HG03521 (cell line): Measurements from ENCODE around the gene RUVBL2.
A peak's percentile ranks its signal among the peaks of the same experiment; 100 is the strongest.

ENCODE experiments used
- ATAC-seq: cut with Tn5 transposase; IDR thresholded peaks from one replicate; pipeline ENCODE4 v1.9.1; 2021; ENCODE audit warnings: mild to moderate bottlenecking, moderate library complexity; ENCODE audit not compliant: unreplicated experiment

Gene RUVBL2

GRCh38 chr19:48963371-48964204 is 30.1 kb upstream of the RUVBL2 start:
- no peak for ATAC-seq

DNA sequence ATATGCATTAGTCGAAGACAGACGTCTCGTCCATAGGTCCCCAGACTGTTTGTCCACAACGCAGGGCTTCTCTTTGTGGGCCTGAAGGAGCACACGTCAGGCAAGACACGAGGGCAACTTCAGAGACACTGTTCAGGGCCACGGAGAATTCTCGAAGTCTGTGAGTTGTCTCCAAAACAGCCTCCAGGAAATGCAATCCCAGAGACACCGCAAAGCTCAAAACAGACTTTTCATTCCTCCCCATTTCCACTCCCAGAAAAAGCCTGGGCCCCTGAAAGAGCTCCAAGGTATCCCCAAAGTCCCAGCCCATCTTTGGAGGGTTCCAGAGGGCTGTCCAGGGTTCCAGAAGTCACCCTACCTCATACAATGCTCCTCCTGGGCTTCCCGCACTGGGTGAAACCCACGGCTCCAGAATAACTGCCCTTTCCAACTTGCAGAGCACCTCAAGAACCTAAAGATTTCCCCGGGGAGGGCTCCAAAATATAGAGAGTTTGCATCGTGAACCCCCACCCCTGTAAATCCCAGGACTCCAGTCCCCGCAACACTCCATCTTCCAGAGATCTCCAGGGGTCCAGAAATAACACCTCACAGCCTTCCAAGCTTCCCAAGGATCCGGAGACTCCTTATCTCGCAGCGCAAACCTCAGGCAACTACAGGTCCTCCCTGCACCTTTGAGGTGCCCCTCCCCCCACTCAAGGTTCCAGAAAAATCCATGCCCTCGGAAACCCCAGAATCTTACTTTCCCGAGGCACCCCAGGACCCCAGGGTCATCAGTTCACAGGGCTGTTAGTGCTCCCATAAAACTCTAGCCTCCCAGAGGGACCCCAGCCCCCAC is 29.3 kb upstream of the RUVBL2 start:
- ATAC-seq = no peak

- ATAC-seq = peak; percentile 55
These were observed 28.5 kb upstream of the RUVBL2 start, which contains the start of gene FTL for GRCh38 chr19:48965040-48965805. Gene FTL (plus strand): TSS chr19:48965309. CDS start chr19:48965508, 199 bp downstream.

- peak; percentile 14 for ATAC-seq
These were observed 27.7 kb upstream of the RUVBL2 start for GRCh38 chr19:48965806-48966540.

GRCh38 chr19:48966541-48967345 is 26.9 kb upstream of the RUVBL2 start:
- ATAC-seq = no peak

DNA sequence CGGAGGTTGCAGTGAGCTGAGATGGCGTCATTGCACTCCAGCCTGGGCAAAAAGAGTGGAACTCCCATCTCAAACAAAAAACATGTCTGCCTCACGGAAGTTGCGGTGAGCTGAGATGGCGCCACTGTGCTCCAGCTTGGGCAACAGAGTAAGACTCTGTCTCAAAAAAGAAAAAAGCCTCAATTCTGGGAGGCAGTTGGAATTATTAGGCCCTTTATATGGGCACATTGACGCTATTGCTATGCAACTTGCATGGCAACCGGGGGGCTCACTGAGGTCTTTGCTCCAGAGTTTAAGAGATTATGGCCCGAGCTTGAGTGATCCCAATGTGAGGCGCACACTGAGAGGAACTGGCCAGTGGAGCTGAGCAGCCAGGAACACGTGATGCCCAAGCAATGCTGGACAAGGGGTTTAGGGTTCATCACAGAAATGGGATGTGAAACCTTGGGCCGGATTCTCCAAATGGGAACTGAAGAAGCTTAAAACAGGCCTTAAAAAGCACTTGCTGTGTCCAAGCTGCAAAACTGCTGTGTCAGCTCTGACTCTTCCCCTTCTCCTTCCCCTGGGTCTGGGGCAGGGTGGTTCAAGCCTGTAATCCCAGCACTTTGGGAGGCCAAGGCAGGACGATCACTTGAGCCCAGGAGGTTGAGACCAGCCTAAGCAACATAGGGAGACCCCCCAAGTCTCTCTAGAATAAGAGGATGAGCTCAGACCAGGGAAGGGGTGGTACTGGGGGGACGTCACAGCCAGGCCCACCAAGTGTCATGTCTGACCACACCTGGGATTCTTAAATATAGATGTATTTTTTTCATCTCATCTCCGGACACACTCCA is 26.1 kb upstream of the RUVBL2 start:
- ATAC-seq = no peak

GRCh38 chr19:48968179-48968661 is 25.5 kb upstream of the RUVBL2 start:
- no peak for ATAC-seq

GRCh38 chr19:48968813-48969218 is 24.9 kb upstream of the RUVBL2 start:
- ATAC-seq = no peak

DNA sequence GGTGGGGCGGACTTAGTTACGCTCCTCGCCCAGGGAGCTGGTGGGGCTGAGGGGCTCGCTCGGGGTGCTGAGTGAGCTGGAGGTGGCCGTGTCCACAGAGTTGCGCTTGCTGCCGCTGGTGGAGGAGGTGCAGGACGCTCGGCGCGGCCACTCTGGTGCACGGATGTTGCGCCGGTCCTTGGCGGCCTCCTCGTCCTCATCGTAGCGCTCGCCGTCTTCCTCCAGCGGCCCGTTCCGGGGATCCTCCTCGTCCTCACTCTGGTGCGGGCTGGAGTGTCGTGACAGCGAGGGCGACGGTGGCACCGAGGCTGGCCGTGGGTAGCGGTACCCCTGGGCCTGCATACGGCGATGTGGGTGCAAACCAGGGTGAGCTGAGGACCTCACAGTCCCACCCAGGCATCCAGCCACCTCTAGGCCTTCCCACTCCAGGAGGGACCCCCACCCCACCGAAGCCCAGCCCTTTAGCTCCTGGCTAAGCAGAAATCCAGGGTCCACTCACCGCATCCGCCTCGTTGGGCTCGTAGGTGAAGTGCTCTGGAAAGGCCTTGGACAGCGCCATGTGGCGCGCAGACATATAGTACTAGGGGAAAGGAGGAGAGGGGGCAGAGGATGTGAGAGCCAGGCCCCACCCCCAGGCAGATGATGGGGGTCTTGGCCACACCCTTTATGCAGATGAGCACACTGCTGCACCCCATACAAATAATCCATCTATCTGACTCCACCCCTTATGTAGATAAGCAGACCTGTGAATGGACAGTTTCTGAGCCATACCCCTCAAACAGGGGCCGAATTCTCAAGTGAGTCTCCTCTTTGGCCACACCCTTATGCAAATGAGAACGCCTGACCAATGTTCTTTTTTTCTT is 24.2 kb upstream of the RUVBL2 start:
- ATAC-seq = no peak

DNA sequence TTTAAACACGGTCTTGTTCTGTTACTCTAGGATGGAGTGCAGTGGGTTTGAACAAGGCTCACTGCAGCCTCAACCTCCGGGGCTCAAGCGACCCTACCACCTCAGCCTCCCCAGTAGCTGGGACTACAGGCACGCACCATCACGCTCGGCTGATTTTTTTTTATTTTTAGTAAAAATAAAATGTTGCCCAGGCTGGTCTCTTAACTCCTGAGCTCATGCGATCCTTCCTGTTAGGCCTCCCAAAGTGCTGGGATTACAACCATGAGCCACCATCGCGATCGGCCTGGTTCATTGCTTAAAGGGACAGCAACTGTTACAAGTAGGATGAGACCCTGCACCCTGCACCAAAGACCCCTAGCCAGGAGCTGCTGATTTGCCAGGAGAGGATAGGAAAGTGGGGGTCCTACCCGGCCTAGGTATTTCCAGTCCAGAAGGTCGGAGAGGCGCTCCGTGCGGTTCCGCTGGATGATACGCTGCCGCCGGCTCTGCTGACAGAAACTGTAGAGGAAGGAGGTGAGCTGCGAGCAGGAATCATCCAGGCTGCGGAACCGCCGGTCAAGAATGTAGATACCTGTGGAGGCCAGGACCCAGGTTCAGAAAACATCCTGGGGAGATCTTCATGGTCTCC is 23.4 kb upstream of the RUVBL2 start:
- ATAC-seq = no peak

DNA sequence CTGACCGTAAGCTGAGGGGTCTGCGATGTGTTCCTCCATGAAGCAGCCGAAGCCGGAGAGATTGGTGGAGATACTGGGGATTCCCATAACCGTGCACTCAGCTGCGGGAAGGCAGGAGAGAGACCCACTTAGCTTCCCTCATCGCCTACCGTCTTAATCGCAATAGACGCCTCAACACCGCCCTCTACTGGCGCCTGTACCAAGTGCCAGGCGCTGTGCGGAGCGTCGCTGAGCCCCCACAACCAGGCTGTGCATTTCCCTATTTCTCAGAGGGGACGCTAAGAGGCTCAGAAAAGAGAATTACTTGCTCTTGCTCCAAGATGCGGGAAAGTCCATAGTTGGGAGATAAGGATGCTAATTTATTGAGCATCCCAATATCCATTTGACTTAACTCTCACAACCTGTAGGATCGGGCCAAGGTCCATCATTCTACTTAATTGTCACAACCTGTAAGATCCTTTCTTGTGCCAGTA is 22.7 kb upstream of the RUVBL2 start:
- no peak for ATAC-seq

GRCh38 chr19:48975947-48976847 is 17.5 kb upstream of the RUVBL2 start:
- ATAC-seq = no peak

- no peak for ATAC-seq
These were observed 16.6 kb upstream of the RUVBL2 start for GRCh38 chr19:48977061-48977460.

- ATAC-seq = no peak
These were observed 11.4 kb upstream of the RUVBL2 start for GRCh38 chr19:48982280-48982679.

- no peak for ATAC-seq
These were observed 8.0 kb upstream of the RUVBL2 start for GRCh38 chr19:48985711-48986110.

DNA sequence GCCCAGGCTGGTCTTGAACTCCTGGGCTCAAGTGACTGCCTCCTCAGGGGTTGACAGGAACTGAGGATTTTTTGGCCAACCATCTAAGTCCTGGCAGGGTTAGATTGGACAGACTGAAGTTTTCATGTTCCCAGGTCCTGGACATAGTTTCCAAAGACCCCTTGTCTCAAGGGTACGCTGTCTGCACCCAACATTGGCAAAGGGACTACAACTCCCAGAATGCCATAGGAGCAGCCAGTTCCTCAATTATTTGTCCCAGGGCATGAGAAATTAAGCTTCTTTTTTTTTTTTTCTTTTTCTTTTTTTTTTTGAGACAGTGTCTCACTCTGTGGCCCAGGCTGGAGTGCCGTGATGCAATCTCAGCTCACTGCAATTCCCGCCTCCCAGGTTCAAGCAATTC is 7.5 kb upstream of the RUVBL2 start:
- no peak for ATAC-seq
